ENCODE data around the gene ASIC4. TPM values are rescaled to one million over a fixed set of nuclear protein-coding genes. Genes with fewer than 3 reads are reported as not detected.

Gene ASIC4
- total RNA-seq, 1 experiment from 2014 or later = 0.45 TPM

- H3K9me3 ChIP-seq (ENCODE audit: low read depth, low read length, poor library complexity, severe bottlenecking) = no peaks in the 10 kb centered on the region
- H3K27ac ChIP-seq (ENCODE audit: low read depth, low read length, poor library complexity, severe bottlenecking) = no peak overlapping the region
- no peak for TF ChIP-seq CTCF (conservative IDR thresholded peaks at IDR 0.05; ENCODE audit: low read depth, low read length)
- no peak for TF ChIP-seq EZH2 (IDR thresholded peaks at IDR 0.05; ENCODE audit: borderline replicate concordance, low read depth, low read length, poor library complexity, severe bottlenecking)
- H3K4me1 ChIP-seq (ENCODE audit: insufficient read depth, low read length, poor library complexity, severe bottlenecking) = no peaks in the 10 kb centered on the region
- no peaks in the 10 kb centered on the region for H3K36me3 ChIP-seq (ENCODE audit: insufficient read depth, low read length, poor library complexity, severe bottlenecking)
- no TSS peak for BruUV-seq (replicated peaks)
- no peak overlapping the region for H3K4me3 ChIP-seq (ENCODE audit: low read depth, low read length, poor library complexity, severe bottlenecking)
- POLR2A ChIA-PET (ENCODE audit: low non-redundant PET) = no interaction called here
- H3K27me3 ChIP-seq (replicated peaks; ENCODE audit: insufficient read depth, low read depth, low read length, poor library complexity) = no peaks in the 10 kb centered on the region
- no peak for DNase-seq (ENCODE audit: low spot score)
- intact Hi-C loops (cut with micrococcal nuclease; ENCODE audit: unreplicated experiment) = no loop called here
- CTCF ChIA-PET = no interaction called here
Measured at GRCh38 chr2:219556413-219556812, 42.1 kb downstream of the ASIC4 start.

GRCh38 chr2:219557320-219557719 is 43.0 kb downstream of the ASIC4 start:
- no peak overlapping the region for H3K4me3 ChIP-seq (ENCODE audit: low read depth, low read length, poor library complexity, severe bottlenecking)
- BruUV-seq (replicated peaks) = no TSS peak
- no peak overlapping the region for H3K27ac ChIP-seq (ENCODE audit: low read depth, low read length, poor library complexity, severe bottlenecking)
- ChIA-PET CTCF (no interaction called here), POLR2A (ENCODE audit: low non-redundant PET) (no interaction called here)
- no peak for DNase-seq (ENCODE audit: low spot score)
- no peak for TF ChIP-seq EZH2 (IDR thresholded peaks at IDR 0.05; ENCODE audit: borderline replicate concordance, low read depth, low read length, poor library complexity, severe bottlenecking)
- no peak for TF ChIP-seq CTCF (conservative IDR thresholded peaks at IDR 0.05; ENCODE audit: low read depth, low read length)
- no peaks in the 10 kb centered on the region for H3K27me3 ChIP-seq (replicated peaks; ENCODE audit: insufficient read depth, low read depth, low read length, poor library complexity)
- no peaks in the 10 kb centered on the region for H3K36me3 ChIP-seq (ENCODE audit: insufficient read depth, low read length, poor library complexity, severe bottlenecking)
- no peaks in the 10 kb centered on the region for H3K9me3 ChIP-seq (ENCODE audit: low read depth, low read length, poor library complexity, severe bottlenecking)
- H3K4me1 ChIP-seq (ENCODE audit: insufficient read depth, low read length, poor library complexity, severe bottlenecking) = no peaks in the 10 kb centered on the region
- intact Hi-C loops (cut with micrococcal nuclease; ENCODE audit: unreplicated experiment) = no loop called here

- Histone ChIP-seq H3K4me3 (ENCODE audit: low read depth, low read length, poor library complexity, severe bottlenecking) (no peak overlapping the region), H3K4me1 (ENCODE audit: insufficient read depth, low read length, poor library complexity, severe bottlenecking) (no peaks in the 10 kb centered on the region), H3K9me3 (ENCODE audit: low read depth, low read length, poor library complexity, severe bottlenecking) (no peaks in the 10 kb centered on the region), H3K27me3 (replicated peaks; ENCODE audit: insufficient read depth, low read depth, low read length, poor library complexity) (no peaks in the 10 kb centered on the region), H3K27ac (ENCODE audit: low read depth, low read length, poor library complexity, severe bottlenecking) (no peak overlapping the region), H3K36me3 (ENCODE audit: insufficient read depth, low read length, poor library complexity, severe bottlenecking) (no peaks in the 10 kb centered on the region)
- POLR2A ChIA-PET (ENCODE audit: low non-redundant PET) = no interaction called here
- DNase-seq (ENCODE audit: low spot score) = no peak
- intact Hi-C loops (cut with micrococcal nuclease; ENCODE audit: unreplicated experiment) = no loop called here
- TF ChIP-seq CTCF (conservative IDR thresholded peaks at IDR 0.05; ENCODE audit: low read depth, low read length) = no peak
- CTCF ChIA-PET = no interaction called here
- BruUV-seq (replicated peaks) = no TSS peak
Measured at GRCh38 chr2:219557791-219558785, 43.8 kb downstream of the ASIC4 start.

Data from A673 (cell line).